Measurements from ENCODE around the gene SMC1A. TPM values are rescaled to one million over a fixed set of nuclear protein-coding genes. Genes with fewer than 3 reads are reported as not detected.

The SMC1A gene
- total RNA-seq, 1 experiment from 2014 or later, result 100 TPM

GRCh38 chrX:53433651-53434639 is 11.5 kb upstream of the SMC1A start, which contains the start of gene HSD17B10:
Gene HSD17B10 (minus strand): TSS chrX:53434370. CDS start chrX:53434345, 25 bp downstream.
- peaks cover 77 to 82% of the 10 kb centered on the region in 2 experiments for H3K9me3 Mint-ChIP-seq
- peaks cover 13 to 34% (median 20%) of the 10 kb centered on the region in 3 experiments for H3K36me3 Mint-ChIP-seq (ENCODE audit: insufficient read depth in 1 of 3, low read depth in 3 of 3)
- no peaks in the 10 kb centered on the region; the same call in 1 of the 2 replicates for H3K79me2 ChIP-seq (ENCODE audit: insufficient read depth, low read length)
- no peak within 1 kb of the TSS for H2AFZ ChIP-seq (ENCODE audit: low read length)
- H2BK120ac ChIP-seq (ENCODE audit: low read depth, low read length, poor library complexity, severe bottlenecking), result no peak within 1 kb of the TSS
- no peak within 1 kb of the TSS for H2BK15ac ChIP-seq (ENCODE audit: low read depth, low read length)
- H3K4me3 Mint-ChIP-seq, result peak within 1 kb of the TSS; percentile 95 to 98
- H3K27me3 ChIP-seq (ENCODE audit: insufficient read depth, low read length), result no peaks in the 10 kb centered on the region
- no peak within 1 kb of the TSS for H3K18ac ChIP-seq (ENCODE audit: insufficient read length, low read depth, low read length)
- H4K5ac ChIP-seq (ENCODE audit: insufficient read length, low read depth, low read length), result no peak within 1 kb of the TSS
- no peak within 1 kb of the TSS for H2BK12ac ChIP-seq (ENCODE audit: insufficient read length, low read depth, low read length)
- TF ChIP-seq CTCF (conservative IDR thresholded peaks at IDR 0.05), result no peak
- H3K9ac ChIP-seq (ENCODE audit: extremely low read depth, insufficient read length, low read length), result peak within 1 kb of the TSS; percentile 82
- peaks cover 3 to 7% of the 10 kb centered on the region in 2 experiments; a peak in 3 of 4 replicates for H3K4me1 Mint-ChIP-seq
- no peak within 1 kb of the TSS for H3K23ac ChIP-seq (ENCODE audit: insufficient read length, low read depth, low read length)
- H3K27me3 Mint-ChIP-seq (ENCODE audit: low read depth), result peaks cover 12% of the 10 kb centered on the region
- no peaks in the 10 kb centered on the region for H3K79me1 ChIP-seq (ENCODE audit: insufficient read depth, low read depth, low read length, poor library complexity, severe bottlenecking)
- H3T11ph ChIP-seq (ENCODE audit: low read length), result no peak within 1 kb of the TSS
- no peaks in the 10 kb centered on the region for H4K20me1 ChIP-seq (ENCODE audit: control insufficient read depth, insufficient read depth, insufficient read length)
- peak within 1 kb of the TSS; percentile 63; the same call in 1 of the 2 replicates for H3K14ac ChIP-seq (ENCODE audit: insufficient read depth, low read length)
- H3K56ac ChIP-seq (ENCODE audit: insufficient read length, low read depth, low read length), result no peak within 1 kb of the TSS
- H4K91ac ChIP-seq (ENCODE audit: insufficient read length, low read depth, low read length), result no peak within 1 kb of the TSS
- H3K23me2 ChIP-seq (ENCODE audit: insufficient read length, low read depth, low read length, poor library complexity, severe bottlenecking), result peaks cover 10% of the 10 kb centered on the region
- H2BK5ac ChIP-seq (ENCODE audit: insufficient read length, low read length), result no peak within 1 kb of the TSS
- no peak within 1 kb of the TSS for H2BK20ac ChIP-seq (ENCODE audit: low read depth, low read length, poor library complexity, severe bottlenecking)
- H4K8ac ChIP-seq (replicated peaks; ENCODE audit: insufficient read length, low read depth, low read length), result peak within 1 kb of the TSS; percentile 18
- peaks cover 36% of the 10 kb centered on the region for H3K9me3 ChIP-seq (ENCODE audit: control insufficient read depth, low read depth, low read length)
- H3K4ac ChIP-seq (ENCODE audit: low read depth, low read length), result no peak within 1 kb of the TSS
- H3K27ac Mint-ChIP-seq, result peak within 1 kb of the TSS; percentile 73 to 90 (median 80); a peak in 5 of 7 replicates
- H3K4me1 ChIP-seq (ENCODE audit: insufficient read depth, low read length), result no peaks in the 10 kb centered on the region
- no peak within 1 kb of the TSS for H3K27ac ChIP-seq (ENCODE audit: insufficient read length, low read depth, low read length)
- peak; percentile 90 for DNase-seq
- peak within 1 kb of the TSS; percentile 91 for H3K4me2 ChIP-seq (ENCODE audit: insufficient read depth, insufficient read length, low read length)
- WGBS (ENCODE audit: extremely low coverage, insufficient read length, low lambda C conversion rate), result no CpG with 5 or more reads among the region's 61 CpGs
- no peak within 1 kb of the TSS for H2AK5ac ChIP-seq (ENCODE audit: insufficient read length, low read length)
